ENCODE measurements around the gene STAT4.

The STAT4 gene

GRCh38 chr2:191103774-191104173, 47.0 kb downstream of the STAT4 start:
- Histone ChIP-seq H3K4me3 (ENCODE audit: insufficient read depth, low read length, poor library complexity, severe bottlenecking) (no peak overlapping the region), H3K36me3 (ENCODE audit: low read length) (no peaks in the 10 kb centered on the region), H3K9ac (ENCODE audit: low read length) (no peak overlapping the region), H4K20me1 (ENCODE audit: low read depth, low read length) (no peaks in the 10 kb centered on the region), H3F3A (ENCODE audit: insufficient read depth) (no peaks in the 10 kb centered on the region), H3K79me2 (ENCODE audit: insufficient read depth, low read length) (no peaks in the 10 kb centered on the region), H2AFZ (ENCODE audit: low read depth, low read length, severe bottlenecking) (no peak overlapping the region), H3K4me2 (ENCODE audit: low read depth, low read length, poor library complexity, severe bottlenecking) (no peak overlapping the region), H3K27ac (ENCODE audit: low read depth, low read length) (no peak overlapping the region), H3K27me3 (ENCODE audit: low read length) (no peaks in the 10 kb centered on the region), H3K9me2 (replicated peaks; ENCODE audit: insufficient read depth, low read length) (no peaks in the 10 kb centered on the region), H3K9me3 (ENCODE audit: insufficient read depth, low read length) (no peaks in the 10 kb centered on the region)
- no peak for TF ChIP-seq EZH2phosphoT487 (conservative IDR thresholded peaks at IDR 0.05; ENCODE audit: low read length)
- TF ChIP-seq CTCF (IDR thresholded peaks at IDR 0.05; ENCODE audit: insufficient read depth, low read length, poor library complexity, severe bottlenecking): no peak

GRCh38 chr2:191100216-191100615, 50.6 kb downstream of the STAT4 start:
- H3K36me3 ChIP-seq (ENCODE audit: low read length): no peaks in the 10 kb centered on the region
- no peaks in the 10 kb centered on the region for H3F3A ChIP-seq (ENCODE audit: insufficient read depth)
- no peaks in the 10 kb centered on the region for H3K9me3 ChIP-seq (ENCODE audit: insufficient read depth, low read length)
- H4K20me1 ChIP-seq (ENCODE audit: low read depth, low read length): no peaks in the 10 kb centered on the region
- H3K4me2 ChIP-seq (ENCODE audit: low read depth, low read length, poor library complexity, severe bottlenecking): no peak overlapping the region
- TF ChIP-seq EZH2phosphoT487 (conservative IDR thresholded peaks at IDR 0.05; ENCODE audit: low read length) (no peak), CTCF (IDR thresholded peaks at IDR 0.05; ENCODE audit: insufficient read depth, low read length, poor library complexity, severe bottlenecking) (no peak)
- no peak overlapping the region for H2AFZ ChIP-seq (ENCODE audit: low read depth, low read length, severe bottlenecking)
- no peaks in the 10 kb centered on the region for H3K9me2 ChIP-seq (replicated peaks; ENCODE audit: insufficient read depth, low read length)
- H3K27me3 ChIP-seq (ENCODE audit: low read length): no peaks in the 10 kb centered on the region
- H3K79me2 ChIP-seq (ENCODE audit: insufficient read depth, low read length): no peaks in the 10 kb centered on the region
- no peak overlapping the region for H3K27ac ChIP-seq (ENCODE audit: low read depth, low read length)
- no peak overlapping the region for H3K4me3 ChIP-seq (ENCODE audit: insufficient read depth, low read length, poor library complexity, severe bottlenecking)
- no peak overlapping the region for H3K9ac ChIP-seq (ENCODE audit: low read length)

GRCh38 chr2:191087311-191087710, 63.5 kb downstream of the STAT4 start:
- Histone ChIP-seq H3K9me2 (replicated peaks; ENCODE audit: insufficient read depth, low read length) (no peaks in the 10 kb centered on the region), H3K27ac (ENCODE audit: low read depth, low read length) (no peak overlapping the region), H2AFZ (ENCODE audit: low read depth, low read length, severe bottlenecking) (no peak overlapping the region), H3K4me2 (ENCODE audit: low read depth, low read length, poor library complexity, severe bottlenecking) (no peak overlapping the region), H3K27me3 (ENCODE audit: low read length) (no peaks in the 10 kb centered on the region), H4K20me1 (ENCODE audit: low read depth, low read length) (no peaks in the 10 kb centered on the region), H3K9ac (ENCODE audit: low read length) (no peak overlapping the region), H3F3A (ENCODE audit: insufficient read depth) (no peaks in the 10 kb centered on the region), H3K36me3 (ENCODE audit: low read length) (no peaks in the 10 kb centered on the region), H3K79me2 (ENCODE audit: insufficient read depth, low read length) (no peaks in the 10 kb centered on the region), H3K4me3 (ENCODE audit: insufficient read depth, low read length, poor library complexity, severe bottlenecking) (no peak overlapping the region), H3K9me3 (ENCODE audit: insufficient read depth, low read length) (no peaks in the 10 kb centered on the region)
- TF ChIP-seq CTCF (IDR thresholded peaks at IDR 0.05; ENCODE audit: insufficient read depth, low read length, poor library complexity, severe bottlenecking): no peak
- no peak for TF ChIP-seq EZH2phosphoT487 (conservative IDR thresholded peaks at IDR 0.05; ENCODE audit: low read length)
